Left forelimb (tissue), 1 donor: Measurements from ENCODE around the gene SPDYE2B.
"Not testable (repeated sequence)": the region's sequence is repeated elsewhere in the genome, so short reads cannot be mapped to it uniquely, and the experiment has no call there.

Experiments used
- DNase-seq: peaks from one replicate; pipeline ENCODE4 v3.0.0-alpha.2; 2018; ENCODE audit warnings: low spot score

The SPDYE2B gene

GRCh38 chr7:102643404-102643803 is 6.7 kb upstream of the SPDYE2B start:
- DNase-seq = not testable (repeated sequence)

GRCh38 chr7:102647813-102648212 is 2.3 kb upstream of the SPDYE2B start:
- not testable (repeated sequence) for DNase-seq

- DNase-seq = not testable (repeated sequence)
Observed at GRCh38 chr7:102664765-102665164, 14.6 kb downstream of the SPDYE2B start.

- DNase-seq = not testable (repeated sequence)
Observed at GRCh38 chr7:102666850-102667249, 16.7 kb downstream of the SPDYE2B start.

- DNase-seq = not testable (repeated sequence)
Observed at GRCh38 chr7:102667523-102667922, 17.4 kb downstream of the SPDYE2B start.

GRCh38 chr7:102671166-102671955 is 21.2 kb downstream of the SPDYE2B start, which contains the start of gene POLR2J2:
Gene POLR2J2, minus strand, starts transcription at chr7:102671663. Its CDS starts 62 bp downstream, at chr7:102671601.
- DNase-seq = peak; percentile 87

- DNase-seq = not testable (repeated sequence)
Observed at GRCh38 chr7:102671956-102672307, 21.8 kb downstream of the SPDYE2B start.

GRCh38 chr7:102673447-102674067 is 23.4 kb downstream of the SPDYE2B start:
- DNase-seq = not testable (repeated sequence)

GRCh38 chr7:102675545-102675944 is 25.4 kb downstream of the SPDYE2B start:
- DNase-seq = not testable (repeated sequence)

- DNase-seq = not testable (repeated sequence)
Observed at GRCh38 chr7:102680780-102681179, 30.7 kb downstream of the SPDYE2B start.

GRCh38 chr7:102682560-102682959 is 32.4 kb downstream of the SPDYE2B start:
- not testable (repeated sequence) for DNase-seq

- not testable (repeated sequence) for DNase-seq
Observed at GRCh38 chr7:102688299-102689036, 38.3 kb downstream of the SPDYE2B start.

GRCh38 chr7:102689436-102690282 is 39.5 kb downstream of the SPDYE2B start:
- DNase-seq = not testable (repeated sequence)

GRCh38 chr7:102690602-102691001 is 40.5 kb downstream of the SPDYE2B start:
- not testable (repeated sequence) for DNase-seq

GRCh38 chr7:102694008-102694407 is 43.9 kb downstream of the SPDYE2B start:
- not testable (repeated sequence) for DNase-seq

- not testable (repeated sequence) for DNase-seq
Observed at GRCh38 chr7:102695033-102695552, 45.0 kb downstream of the SPDYE2B start.

- not testable (repeated sequence) for DNase-seq
Observed at GRCh38 chr7:102696009-102696408, 45.9 kb downstream of the SPDYE2B start.

- not testable (repeated sequence) for DNase-seq
Observed at GRCh38 chr7:102697642-102698512, 47.8 kb downstream of the SPDYE2B start.

GRCh38 chr7:102698962-102699750 is 49.0 kb downstream of the SPDYE2B start:
- not testable (repeated sequence) for DNase-seq
